ENCODE data around the gene C20orf204. TPM values are rescaled to one million over a fixed set of nuclear protein-coding genes. Genes with fewer than 3 reads are reported as not detected.

The C20orf204 gene
- total RNA-seq, 1 donor from 2014 or later: 3.0 TPM

Small RNA genes within 50 kb of the gene (microRNA-seq; reads per million reads assigned to microRNA genes)
- not detected for gene MIR6813

Other genes with a start within 250 kb of the C20orf204 start
- gene ZBTB46, start 204.9 kb upstream of the C20orf204 start, total RNA-seq (ENCODE audit: low replicate concordance): 9.8 and 13.6 TPM in 2 replicates
- gene ABHD16B, start 174.7 kb upstream of the C20orf204 start, total RNA-seq (ENCODE audit: low replicate concordance): not detected in 2 replicates
- 76.5 and 96.3 TPM in 2 replicates for gene TPD52L2, start 170.9 kb upstream of the C20orf204 start, total RNA-seq (ENCODE audit: low replicate concordance)
- 44.1 and 51.9 TPM in 2 replicates for gene DNAJC5, start 141.1 kb upstream of the C20orf204 start, total RNA-seq (ENCODE audit: low replicate concordance)
- gene UCKL1, start 79.8 kb upstream of the C20orf204 start, total RNA-seq (ENCODE audit: low replicate concordance): 44.1 and 49.7 TPM in 2 replicates
- gene ZNF512B, start 66.3 kb upstream of the C20orf204 start, total RNA-seq (ENCODE audit: low replicate concordance): 34.7 and 40.8 TPM in 2 replicates
- 7.4 and 16.9 TPM in 2 replicates for gene SAMD10, start 56.5 kb upstream of the C20orf204 start, total RNA-seq (ENCODE audit: low replicate concordance)
- 64.3 and 67.9 TPM in 2 replicates for gene PRPF6, start 55.0 kb upstream of the C20orf204 start, total RNA-seq (ENCODE audit: low replicate concordance)
- gene SOX18, start 13.5 kb downstream of the C20orf204 start, total RNA-seq (ENCODE audit: low replicate concordance): 0.72 and 1.2 TPM in 2 replicates
- gene TCEA2, start 27.0 kb downstream of the C20orf204 start, total RNA-seq (ENCODE audit: low replicate concordance): 33.4 and 73.3 TPM in 2 replicates
- gene RGS19, start 43.3 kb downstream of the C20orf204 start, total RNA-seq (ENCODE audit: low replicate concordance): 8.4 and 9.5 TPM in 2 replicates
- 0.50 and 1.9 TPM in 2 replicates for gene OPRL1, start 43.9 kb downstream of the C20orf204 start, total RNA-seq (ENCODE audit: low replicate concordance)
- not detected in 2 replicates for gene LKAAEAR1, start 48.2 kb downstream of the C20orf204 start, total RNA-seq (ENCODE audit: low replicate concordance)
- not detected in 2 replicates for gene NPBWR2, start 71.4 kb downstream of the C20orf204 start, total RNA-seq (ENCODE audit: low replicate concordance)
- gene MYT1, start 128.3 kb downstream of the C20orf204 start, total RNA-seq (ENCODE audit: low replicate concordance): 2.9 and 4.9 TPM in 2 replicates
- gene PCMTD2, start 219.6 kb downstream of the C20orf204 start, total RNA-seq (ENCODE audit: low replicate concordance): 85.1 and 101 TPM in 2 replicates